Esophagus squamous epithelium (tissue), 4 donors: ENCODE measurements around the gene CELSR1.

Experiments used
- POLR2A ChIP-seq, 4 donors: fragments of 450-650 bp; IDR thresholded peaks; one replicate each; pipeline ENCODE4 v1.6.1; 2017; ENCODE audit warnings: antibody characterized with exemption in 4 of 4, mild to moderate bottlenecking in 4 of 4, moderate library complexity in 3 of 4
- TF ChIP-seq, protein P1 (sequence below), 6 experiments: fragments of 450-650 bp in 4 of 6; fragments of 200-600 bp in 2 of 6; sonication (generic) in 2 of 6; IDR thresholded peaks; one replicate each; pipeline ENCODE4 v1.5.1; 2016 to 2019; ENCODE audit warnings: antibody characterized with exemption in 6 of 6, mild to moderate bottlenecking in 4 of 6, moderate library complexity in 4 of 6

DNA sequence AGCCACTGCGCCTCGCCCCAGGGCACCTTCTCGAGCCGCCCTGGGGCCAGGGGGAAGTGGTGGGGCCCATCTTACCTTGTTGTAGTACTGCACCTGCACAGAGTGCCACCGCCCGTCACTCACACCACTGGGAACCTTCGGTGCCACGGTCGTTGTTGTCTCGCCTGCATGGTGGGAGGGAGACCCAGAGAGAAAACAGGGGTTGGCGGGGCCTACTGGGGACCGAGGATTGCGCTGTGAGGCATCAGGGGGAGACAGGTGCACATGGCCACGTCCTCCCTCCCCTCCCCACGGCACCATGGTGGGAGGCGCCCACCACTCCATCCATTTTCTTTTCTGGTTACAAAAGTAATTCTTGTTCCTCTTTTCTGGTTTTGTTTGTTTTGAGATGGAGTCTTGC lies 104.1 kb downstream of the CELSR1 start:
- TF ChIP-seq, protein P1, sequence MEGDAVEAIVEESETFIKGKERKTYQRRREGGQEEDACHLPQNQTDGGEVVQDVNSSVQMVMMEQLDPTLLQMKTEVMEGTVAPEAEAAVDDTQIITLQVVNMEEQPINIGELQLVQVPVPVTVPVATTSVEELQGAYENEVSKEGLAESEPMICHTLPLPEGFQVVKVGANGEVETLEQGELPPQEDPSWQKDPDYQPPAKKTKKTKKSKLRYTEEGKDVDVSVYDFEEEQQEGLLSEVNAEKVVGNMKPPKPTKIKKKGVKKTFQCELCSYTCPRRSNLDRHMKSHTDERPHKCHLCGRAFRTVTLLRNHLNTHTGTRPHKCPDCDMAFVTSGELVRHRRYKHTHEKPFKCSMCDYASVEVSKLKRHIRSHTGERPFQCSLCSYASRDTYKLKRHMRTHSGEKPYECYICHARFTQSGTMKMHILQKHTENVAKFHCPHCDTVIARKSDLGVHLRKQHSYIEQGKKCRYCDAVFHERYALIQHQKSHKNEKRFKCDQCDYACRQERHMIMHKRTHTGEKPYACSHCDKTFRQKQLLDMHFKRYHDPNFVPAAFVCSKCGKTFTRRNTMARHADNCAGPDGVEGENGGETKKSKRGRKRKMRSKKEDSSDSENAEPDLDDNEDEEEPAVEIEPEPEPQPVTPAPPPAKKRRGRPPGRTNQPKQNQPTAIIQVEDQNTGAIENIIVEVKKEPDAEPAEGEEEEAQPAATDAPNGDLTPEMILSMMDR (IDR thresholded peaks at IDR 0.05) = no peak
- no peak for TF ChIP-seq POLR2A (IDR thresholded peaks at IDR 0.05)
